DND-41 (cell line): ENCODE measurements around the gene C21orf91.

Source experiments
- ATAC-seq: fragments of 200-7000 bp; cut with Tn5 transposase; 3 replicates; pipeline ENCODE4 v1.9.1; 2021; ENCODE audit warnings: low read depth; ENCODE audit not compliant: insufficient read depth
- DNase-seq: peaks from one replicate; pipeline ENCODE4 v3.0.0-alpha.2; 2020
- H2AFZ ChIP-seq: 2 replicates; pipeline ENCODE4 v1.6.0; 2012; ENCODE audit warnings: low read depth, low read length
- H3K27ac ChIP-seq: 2 replicates; pipeline ENCODE4 v1.5.1; 2012; ENCODE audit warnings: low read length, inconsistent platforms
- H3K27me3 ChIP-seq: fragments of 200-600 bp; sonication (generic); 2 replicates; pipeline ENCODE4 v1.6.0; 2012; ENCODE audit warnings: low read length, mild to moderate bottlenecking, inconsistent platforms; ENCODE audit not compliant: insufficient read depth, poor library complexity
- H3K36me3 ChIP-seq: 2 replicates; pipeline ENCODE4 v1.5.1; 2012; ENCODE audit warnings: low read length, inconsistent platforms; ENCODE audit not compliant: insufficient read depth
- H3K4me1 ChIP-seq: 2 replicates; pipeline ENCODE4 v1.5.1; 2012; ENCODE audit warnings: mild to moderate bottlenecking, low read length; ENCODE audit not compliant: insufficient read depth
- H3K4me2 ChIP-seq: 2 replicates; pipeline ENCODE4 v1.6.0; 2012; ENCODE audit warnings: mild to moderate bottlenecking, moderate library complexity, low read length, inconsistent platforms; ENCODE audit not compliant: insufficient read depth
- H3K4me3 ChIP-seq, 2 experiments: fragments of 200-600 bp in 1 of 2; shearing (Covaris generic) in 1 of 2; 2 replicates each; pipeline ENCODE4 v1.5.1; 2012 to 2016; ENCODE audit warnings: inconsistent platforms in 2 of 2, low read length in 2 of 2, mild to moderate bottlenecking in 2 of 2, low read depth in 1 of 2, moderate library complexity in 1 of 2
- H3K79me2 ChIP-seq: 2 replicates; pipeline ENCODE4 v1.6.0; 2012; ENCODE audit warnings: low read length, inconsistent platforms; ENCODE audit not compliant: insufficient read depth
- H3K9ac ChIP-seq: 2 replicates; pipeline ENCODE4 v1.6.0; 2012; ENCODE audit warnings: low read depth, mild to moderate bottlenecking, inconsistent platforms, low read length, moderate library complexity
- H3K9me3 ChIP-seq: 2 replicates; pipeline ENCODE4 v1.5.1; 2012; ENCODE audit warnings: low read length, moderate library complexity, mild to moderate bottlenecking, inconsistent platforms; ENCODE audit not compliant: insufficient read depth, severe bottlenecking
- H4K20me1 ChIP-seq: 2 replicates; pipeline ENCODE4 v1.6.0; 2012; ENCODE audit warnings: low read length; ENCODE audit not compliant: insufficient read depth
- EZH2 ChIP-seq: IDR thresholded peaks from 3 replicates; pipeline ENCODE4 v1.6.1; 2012; ENCODE audit warnings: borderline replicate concordance, low read depth, mild to moderate bottlenecking, moderate library complexity, low read length, inconsistent platforms; ENCODE audit not compliant: severe bottlenecking
- TF ChIP-seq, protein P1 (sequence below): IDR thresholded peaks from 2 replicates; pipeline ENCODE4 v1.5.1; 2012; ENCODE audit warnings: borderline replicate concordance, low read length, moderate library complexity, mild to moderate bottlenecking; ENCODE audit not compliant: poor library complexity, severe bottlenecking; ENCODE audit errors: extremely low read depth

Gene C21orf91

DNA sequence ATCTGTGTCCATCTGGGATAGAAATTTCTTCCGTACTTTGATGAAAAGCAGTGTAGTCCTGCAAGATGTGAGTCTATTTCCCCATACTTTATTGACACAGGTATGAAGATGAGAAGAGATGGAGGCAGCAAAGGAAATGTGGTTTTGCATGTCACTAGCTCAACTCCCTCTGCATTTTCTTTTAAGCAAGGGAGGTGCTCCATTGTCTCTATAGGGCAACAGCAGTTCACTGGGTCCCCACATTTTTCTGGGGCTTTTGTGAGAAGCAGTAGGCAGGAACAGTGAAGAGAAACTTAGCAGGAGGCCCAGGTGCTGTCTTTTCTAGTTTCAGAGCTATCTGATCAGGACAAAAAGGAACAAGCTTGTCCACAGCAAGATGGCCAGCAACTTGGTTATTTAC lies 37.1 kb downstream of the C21orf91 start:
- no peaks in the 10 kb centered on the region for H3K9me3 ChIP-seq
- H3K79me2 ChIP-seq = no peaks in the 10 kb centered on the region
- no peak overlapping the region for H3K4me3 ChIP-seq
- H2AFZ ChIP-seq = no peak overlapping the region
- peaks cover 17% of the 10 kb centered on the region for H3K4me1 ChIP-seq
- no peak overlapping the region for H3K4me2 ChIP-seq
- H3K27me3 ChIP-seq = no peaks in the 10 kb centered on the region
- DNase-seq (no peak), ATAC-seq (no peak)
- no peak overlapping the region for H3K9ac ChIP-seq
- TF ChIP-seq, protein P1, sequence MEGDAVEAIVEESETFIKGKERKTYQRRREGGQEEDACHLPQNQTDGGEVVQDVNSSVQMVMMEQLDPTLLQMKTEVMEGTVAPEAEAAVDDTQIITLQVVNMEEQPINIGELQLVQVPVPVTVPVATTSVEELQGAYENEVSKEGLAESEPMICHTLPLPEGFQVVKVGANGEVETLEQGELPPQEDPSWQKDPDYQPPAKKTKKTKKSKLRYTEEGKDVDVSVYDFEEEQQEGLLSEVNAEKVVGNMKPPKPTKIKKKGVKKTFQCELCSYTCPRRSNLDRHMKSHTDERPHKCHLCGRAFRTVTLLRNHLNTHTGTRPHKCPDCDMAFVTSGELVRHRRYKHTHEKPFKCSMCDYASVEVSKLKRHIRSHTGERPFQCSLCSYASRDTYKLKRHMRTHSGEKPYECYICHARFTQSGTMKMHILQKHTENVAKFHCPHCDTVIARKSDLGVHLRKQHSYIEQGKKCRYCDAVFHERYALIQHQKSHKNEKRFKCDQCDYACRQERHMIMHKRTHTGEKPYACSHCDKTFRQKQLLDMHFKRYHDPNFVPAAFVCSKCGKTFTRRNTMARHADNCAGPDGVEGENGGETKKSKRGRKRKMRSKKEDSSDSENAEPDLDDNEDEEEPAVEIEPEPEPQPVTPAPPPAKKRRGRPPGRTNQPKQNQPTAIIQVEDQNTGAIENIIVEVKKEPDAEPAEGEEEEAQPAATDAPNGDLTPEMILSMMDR = no peak
- no peak for TF ChIP-seq EZH2
- H4K20me1 ChIP-seq = no peaks in the 10 kb centered on the region
- peaks cover 19% of the 10 kb centered on the region for H3K36me3 ChIP-seq
- H3K27ac ChIP-seq = no peak overlapping the region

GRCh38 chr21:17781524-17781923 lies 37.6 kb downstream of the C21orf91 start:
- no peak overlapping the region for H2AFZ ChIP-seq
- H4K20me1 ChIP-seq = no peaks in the 10 kb centered on the region
- peaks cover 14% of the 10 kb centered on the region for H3K36me3 ChIP-seq
- H3K79me2 ChIP-seq = no peaks in the 10 kb centered on the region
- no peak overlapping the region for H3K27ac ChIP-seq
- no peaks in the 10 kb centered on the region for H3K9me3 ChIP-seq
- TF ChIP-seq, protein P1 = no peak
- no peak for TF ChIP-seq EZH2
- no peak for ATAC-seq
- H3K4me2 ChIP-seq = no peak overlapping the region
- peaks cover 17% of the 10 kb centered on the region for H3K4me1 ChIP-seq
- H3K27me3 ChIP-seq = no peaks in the 10 kb centered on the region
- no peak overlapping the region for H3K9ac ChIP-seq
- H3K4me3 ChIP-seq = no peak overlapping the region
- no peak for DNase-seq

- Histone ChIP-seq H3K27ac (no peak overlapping the region), H3K36me3 (peaks cover 6% of the 10 kb centered on the region; the same call in 1 of the 2 replicates), H2AFZ (no peak overlapping the region), H3K9ac (no peak overlapping the region), H3K4me1 (peaks cover 17% of the 10 kb centered on the region), H4K20me1 (no peaks in the 10 kb centered on the region), H3K79me2 (no peaks in the 10 kb centered on the region), H3K4me2 (no peak overlapping the region), H3K27me3 (no peaks in the 10 kb centered on the region), H3K9me3 (no peaks in the 10 kb centered on the region), H3K4me3 (no peak overlapping the region)
- no peak for TF ChIP-seq EZH2
- ATAC-seq = no peak
- no peak for DNase-seq
Measured at GRCh38 chr21:17780539-17780938, 38.6 kb downstream of the C21orf91 start.

DNA sequence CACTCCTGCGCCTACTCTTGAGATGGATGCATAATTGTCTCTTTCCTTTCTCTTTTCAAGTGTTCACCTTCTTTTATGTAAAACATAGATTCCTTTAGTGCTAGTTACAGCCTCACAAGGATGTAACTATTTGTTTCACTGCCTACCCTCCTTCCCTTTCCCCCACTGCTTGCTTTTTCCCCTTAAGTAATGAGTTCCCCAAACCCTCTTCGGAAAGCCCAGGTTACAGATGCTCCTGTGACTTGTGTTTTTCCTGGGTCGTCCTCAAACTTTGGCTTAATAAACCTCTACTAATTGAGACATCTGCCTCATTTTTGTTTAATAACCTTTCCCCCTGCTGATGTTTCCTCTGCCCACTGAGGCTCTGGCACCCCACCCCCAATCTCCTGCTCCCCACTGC lies 39.2 kb downstream of the C21orf91 start:
- H2AFZ ChIP-seq = no peak overlapping the region
- H3K36me3 ChIP-seq = peaks cover 3% of the 10 kb centered on the region; the same call in 1 of the 2 replicates
- TF ChIP-seq, protein P1 = no peak
- no peak for TF ChIP-seq EZH2
- H3K9ac ChIP-seq = no peak overlapping the region
- H3K4me1 ChIP-seq = peaks cover 17% of the 10 kb centered on the region
- DNase-seq = no peak
- no peaks in the 10 kb centered on the region for H3K9me3 ChIP-seq
- no peak for ATAC-seq
- H3K4me2 ChIP-seq = no peak overlapping the region
- no peaks in the 10 kb centered on the region for H4K20me1 ChIP-seq
- no peaks in the 10 kb centered on the region for H3K79me2 ChIP-seq
- no peak overlapping the region for H3K27ac ChIP-seq
- no peaks in the 10 kb centered on the region for H3K27me3 ChIP-seq
- H3K4me3 ChIP-seq = no peak overlapping the region
